ENCODE results near the gene NDUFAF5. TPM values are rescaled to one million over a fixed set of nuclear protein-coding genes. Genes with fewer than 3 reads are reported as not detected.

Gene NDUFAF5
- polyA plus RNA-seq, 1 experiment: 6.3 TPM

DNA sequence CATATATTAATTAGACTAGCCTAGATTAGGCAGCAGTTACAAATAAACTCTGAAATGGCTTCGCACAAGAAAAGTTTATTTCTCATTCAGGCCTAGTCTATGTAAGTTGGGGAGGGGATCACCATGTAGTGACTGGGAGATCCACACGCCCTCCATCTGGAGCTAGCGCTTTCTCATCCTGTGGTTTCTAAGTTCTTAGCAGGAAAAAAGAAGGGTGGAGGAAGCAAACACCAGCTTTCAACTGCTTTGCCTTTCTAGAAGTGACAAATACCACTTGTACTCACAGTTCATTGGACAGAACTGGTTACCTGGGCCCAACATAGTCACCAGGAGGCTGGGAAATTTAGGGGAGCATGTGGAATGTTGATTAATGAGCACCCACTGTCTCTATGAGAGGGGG is 46.6 kb downstream of the NDUFAF5 start:
- Histone ChIP-seq H3K36me3 (ENCODE audit: control insufficient read depth, insufficient read depth, low read length) (no peaks in the 10 kb centered on the region), H3K4me3 (ENCODE audit: low read depth, low read length) (no peak overlapping the region), H3K27me3 (ENCODE audit: control insufficient read depth, insufficient read depth, low read length) (no peaks in the 10 kb centered on the region; the same call in 1 of the 2 replicates)
- TF ChIP-seq, protein P1, sequence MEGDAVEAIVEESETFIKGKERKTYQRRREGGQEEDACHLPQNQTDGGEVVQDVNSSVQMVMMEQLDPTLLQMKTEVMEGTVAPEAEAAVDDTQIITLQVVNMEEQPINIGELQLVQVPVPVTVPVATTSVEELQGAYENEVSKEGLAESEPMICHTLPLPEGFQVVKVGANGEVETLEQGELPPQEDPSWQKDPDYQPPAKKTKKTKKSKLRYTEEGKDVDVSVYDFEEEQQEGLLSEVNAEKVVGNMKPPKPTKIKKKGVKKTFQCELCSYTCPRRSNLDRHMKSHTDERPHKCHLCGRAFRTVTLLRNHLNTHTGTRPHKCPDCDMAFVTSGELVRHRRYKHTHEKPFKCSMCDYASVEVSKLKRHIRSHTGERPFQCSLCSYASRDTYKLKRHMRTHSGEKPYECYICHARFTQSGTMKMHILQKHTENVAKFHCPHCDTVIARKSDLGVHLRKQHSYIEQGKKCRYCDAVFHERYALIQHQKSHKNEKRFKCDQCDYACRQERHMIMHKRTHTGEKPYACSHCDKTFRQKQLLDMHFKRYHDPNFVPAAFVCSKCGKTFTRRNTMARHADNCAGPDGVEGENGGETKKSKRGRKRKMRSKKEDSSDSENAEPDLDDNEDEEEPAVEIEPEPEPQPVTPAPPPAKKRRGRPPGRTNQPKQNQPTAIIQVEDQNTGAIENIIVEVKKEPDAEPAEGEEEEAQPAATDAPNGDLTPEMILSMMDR (IDR thresholded peaks at IDR 0.05; ENCODE audit: insufficient read depth, low read depth, low read length): no peak
- POLR2A ChIA-PET: no interaction called here
- no peak for DNase-seq (ENCODE audit: low read depth)
- CTCF ChIA-PET: interaction anchor here (0.9 to 2.3 kb wide), 3 partner anchors 9 to 20 kb away, joined by 3 to 9 read pairs (median 3); no protein-coding TSS in a partner anchor

DNA sequence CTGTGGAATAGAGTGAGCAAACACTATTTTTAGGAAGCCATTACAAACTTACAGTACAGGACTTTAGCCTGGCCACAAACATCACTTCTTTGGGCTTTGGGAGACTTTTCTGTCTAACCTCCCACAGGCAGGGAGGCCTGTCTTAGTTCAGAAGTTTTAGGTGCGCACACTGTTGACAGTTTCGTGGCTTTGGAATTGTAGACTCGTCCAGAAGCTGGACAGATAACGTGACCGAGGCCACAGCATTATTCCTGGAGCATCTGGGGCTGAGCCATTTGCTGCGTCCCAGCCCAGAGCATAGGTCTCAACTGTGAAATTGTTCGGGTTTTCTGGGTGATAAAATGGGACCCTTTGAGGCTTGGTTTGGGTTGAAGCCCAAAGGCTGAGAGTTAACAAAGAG is 53.8 kb downstream of the NDUFAF5 start:
- POLR2A ChIA-PET: interaction anchor here (0.6 kb wide), 1 partner anchor 1232 kb away, joined by 3 read pairs; no protein-coding TSS in a partner anchor
- Histone ChIP-seq H3K4me3 (ENCODE audit: low read depth, low read length) (no peak overlapping the region), H3K27me3 (ENCODE audit: control insufficient read depth, insufficient read depth, low read length) (no peaks in the 10 kb centered on the region), H3K36me3 (ENCODE audit: control insufficient read depth, insufficient read depth, low read length) (no peaks in the 10 kb centered on the region)
- CTCF ChIA-PET: no interaction called here
- DNase-seq (ENCODE audit: low read depth): no peak
- TF ChIP-seq, protein P1 (IDR thresholded peaks at IDR 0.05; ENCODE audit: insufficient read depth, low read depth, low read length): no peak

DNA sequence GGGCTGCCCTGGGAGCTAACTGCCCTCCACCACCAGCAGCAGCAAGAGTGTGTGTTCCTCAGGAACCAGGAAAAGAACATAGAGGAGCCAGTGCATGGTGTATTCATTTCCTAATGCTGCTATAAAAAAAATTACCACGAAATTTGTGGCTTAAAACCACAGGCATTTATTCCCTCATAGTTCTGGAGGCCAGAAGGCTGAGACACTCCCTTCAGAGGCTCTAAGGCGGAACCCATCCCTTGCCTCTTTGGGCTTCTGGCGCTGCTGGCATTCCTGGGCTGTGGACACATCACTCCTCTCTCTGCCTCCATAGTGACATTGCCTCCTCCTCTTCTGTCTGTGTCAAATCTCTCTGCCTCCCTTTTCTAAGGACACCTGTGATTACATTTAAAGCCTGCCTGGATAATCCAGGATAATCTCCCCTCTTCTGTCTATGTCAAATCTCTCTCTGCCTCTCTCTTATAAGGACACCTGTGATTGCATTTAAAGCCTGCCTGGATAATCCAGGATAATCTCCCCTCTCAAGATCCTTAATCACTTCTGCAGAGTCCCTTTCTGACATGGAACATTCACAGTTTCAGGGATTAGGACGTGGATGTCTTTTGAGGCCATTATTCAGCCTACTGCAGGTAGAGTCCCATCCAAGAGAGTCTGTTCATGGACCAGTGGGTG is 54.7 kb downstream of the NDUFAF5 start:
- peak; percentile 87 for DNase-seq (ENCODE audit: low read depth)
- H3K36me3 ChIP-seq (ENCODE audit: control insufficient read depth, insufficient read depth, low read length): no peaks in the 10 kb centered on the region
- no peak overlapping the region for H3K4me3 ChIP-seq (ENCODE audit: low read depth, low read length)
- TF ChIP-seq, protein P1 (IDR thresholded peaks at IDR 0.05; ENCODE audit: insufficient read depth, low read depth, low read length): peak; percentile 17; the same call in 1 of the 2 replicates
- POLR2A ChIA-PET: interaction anchor here (0.6 kb wide), 1 partner anchor 1231 kb away, joined by 3 read pairs; no protein-coding TSS in a partner anchor
- CTCF ChIA-PET: interaction anchor here (3.0 kb wide), 1 partner anchor 19 kb away, joined by 13 read pairs; no protein-coding TSS in a partner anchor
- no peaks in the 10 kb centered on the region for H3K27me3 ChIP-seq (ENCODE audit: control insufficient read depth, insufficient read depth, low read length)

DNA sequence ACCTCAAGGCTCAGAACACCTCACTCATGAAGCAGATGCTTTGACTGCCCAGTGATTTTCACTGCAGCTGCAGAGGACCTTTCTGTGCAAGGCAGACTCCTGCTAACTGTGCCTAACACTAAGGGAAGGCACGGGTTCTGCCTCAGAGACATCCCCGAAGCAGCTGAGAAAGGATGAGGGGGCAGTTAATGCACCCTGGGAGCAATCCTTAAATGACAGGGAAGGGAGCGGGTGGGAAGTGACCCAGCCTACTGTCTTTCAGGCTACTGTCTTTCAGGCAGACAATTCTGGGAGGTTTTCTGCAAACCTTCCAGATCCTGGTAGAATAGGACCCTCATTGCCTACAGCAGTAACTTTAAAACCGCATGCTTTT is 55.3 kb downstream of the NDUFAF5 start:
- ChIA-PET CTCF (interaction anchor here (3.0 kb wide), 1 partner anchor 20 kb away, joined by 13 read pairs; no protein-coding TSS in a partner anchor), POLR2A (no interaction called here)
- TF ChIP-seq, protein P1 (IDR thresholded peaks at IDR 0.05; ENCODE audit: insufficient read depth, low read depth, low read length): no peak

DNA sequence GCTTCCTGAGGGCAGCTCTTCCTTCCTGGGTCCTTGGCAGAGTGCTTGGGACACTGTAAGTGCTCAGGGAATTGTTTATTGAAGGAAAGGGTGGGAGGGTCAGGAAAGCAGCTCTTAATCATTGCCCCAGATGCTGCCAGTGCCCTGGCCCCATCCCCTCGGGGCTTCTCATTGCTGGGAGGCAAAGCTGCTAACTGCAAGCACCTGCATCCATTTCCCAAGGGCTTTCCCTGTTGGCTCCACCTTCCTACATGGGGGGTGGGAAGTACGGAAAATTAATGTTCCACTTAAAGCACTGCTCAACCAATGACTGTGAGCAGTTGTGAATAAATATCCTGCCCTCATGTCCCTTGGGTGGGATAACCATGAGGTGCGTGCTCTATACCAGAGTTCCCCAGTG is 56.4 kb downstream of the NDUFAF5 start:
- no peak overlapping the region for H3K4me3 ChIP-seq (ENCODE audit: low read depth, low read length)

More for the DNA sequence above, 55.3 kb downstream of the NDUFAF5 start:
- no peak for DNase-seq (ENCODE audit: low read depth)
- Histone ChIP-seq H3K36me3 (ENCODE audit: control insufficient read depth, insufficient read depth, low read length) (no peaks in the 10 kb centered on the region), H3K27me3 (ENCODE audit: control insufficient read depth, insufficient read depth, low read length) (no peaks in the 10 kb centered on the region), H3K4me3 (ENCODE audit: low read depth, low read length) (no peak overlapping the region)

More for the DNA sequence above, 56.4 kb downstream of the NDUFAF5 start:
- no peaks in the 10 kb centered on the region for H3K36me3 ChIP-seq (ENCODE audit: control insufficient read depth, insufficient read depth, low read length)
- TF ChIP-seq, protein P1 (IDR thresholded peaks at IDR 0.05; ENCODE audit: insufficient read depth, low read depth, low read length): no peak
- no peak for DNase-seq (ENCODE audit: low read depth)
- ChIA-PET POLR2A (no interaction called here), CTCF (interaction anchor here (3.0 kb wide), 1 partner anchor 21 kb away, joined by 13 read pairs; no protein-coding TSS in a partner anchor)
- no peaks in the 10 kb centered on the region for H3K27me3 ChIP-seq (ENCODE audit: control insufficient read depth, insufficient read depth, low read length)

Data from BJ (cell line).